ENCODE measurements around the gene ART5. TPM values are rescaled to one million over a fixed set of nuclear protein-coding genes. Genes with fewer than 3 reads are reported as not detected.

The ART5 gene
- total and polyA plus RNA-seq, 11 donors: 0.44 to 3.4 (median 1.2) TPM

- peak overlapping the region in 5 of 12 donors; percentile 7 to 52 (median 44) for H3K27ac ChIP-seq
- intact Hi-C loops (cut with DNase I): no loop called here
- H3K9me3 ChIP-seq: no peaks in the 10 kb centered on the region
- TF ChIP-seq CTCF (IDR thresholded peaks at IDR 0.05) (no peak), POLR2A (IDR thresholded peaks at IDR 0.05) (no peak)
- no peak for DNase-seq
- 95 to 99% (median 96%) methylated on average over 7 of the region's 7 CpGs for WGBS, 4 donors
- no peaks in the 10 kb centered on the region for H3K27me3 ChIP-seq
- no peak overlapping the region for H3K4me3 ChIP-seq
- peaks cover 0 to 26% (median 4%) of the 10 kb centered on the region in 12 donors for H3K4me1 ChIP-seq
- H3K36me3 ChIP-seq: peaks cover 0 to 94% (median 43%) of the 10 kb centered on the region in 9 donors
- no peak for ATAC-seq
Observed at GRCh38 chr11:3669128-3669527, 27.3 kb upstream of the ART5 start.

- no peak for TF ChIP-seq CTCF (IDR thresholded peaks at IDR 0.05)
- no peak for TF ChIP-seq POLR2A (IDR thresholded peaks at IDR 0.05)
- Histone ChIP-seq H3K27me3 (no peaks in the 10 kb centered on the region), H3K36me3 (peaks cover 0 to 77% (median 26%) of the 10 kb centered on the region in 9 donors), H3K27ac (no peak overlapping the region), H3K4me1 (peaks cover 0 to 26% (median 4%) of the 10 kb centered on the region in 12 donors), H3K9me3 (no peaks in the 10 kb centered on the region), H3K4me3 (no peak overlapping the region)
- intact Hi-C loops (cut with DNase I): no loop called here
- peak in 1 of 5 donors; percentile 63 for DNase-seq
- no peak for ATAC-seq
- WGBS, 4 donors: 97 to 98% (median 98%) methylated on average over 73 to 89 of the region's 89 CpGs
Observed at GRCh38 chr11:3667149-3668035, 25.6 kb upstream of the ART5 start.

GRCh38 chr11:3666023-3666530 lies 24.3 kb upstream of the ART5 start:
- H3K27me3 ChIP-seq: no peaks in the 10 kb centered on the region
- intact Hi-C loops (cut with DNase I): no loop called here
- H3K4me3 ChIP-seq: no peak overlapping the region
- WGBS, 4 donors: 87 to 95% (median 91%) methylated on average over 13 to 17 of the region's 17 CpGs
- TF ChIP-seq CTCF (IDR thresholded peaks at IDR 0.05) (no peak), POLR2A (IDR thresholded peaks at IDR 0.05) (no peak)
- peaks cover 0 to 64% (median 18%) of the 10 kb centered on the region in 9 donors for H3K36me3 ChIP-seq
- DNase-seq (no peak), ATAC-seq (no peak)
- peaks cover 0 to 19% (median 4%) of the 10 kb centered on the region in 12 donors for H3K4me1 ChIP-seq
- H3K9me3 ChIP-seq: no peaks in the 10 kb centered on the region
- no peak overlapping the region for H3K27ac ChIP-seq

- Histone ChIP-seq H3K36me3 (peaks cover 0 to 62% (median 18%) of the 10 kb centered on the region in 9 donors), H3K27me3 (no peaks in the 10 kb centered on the region), H3K27ac (no peak overlapping the region), H3K4me3 (no peak overlapping the region), H3K9me3 (no peaks in the 10 kb centered on the region), H3K4me1 (peaks cover 0 to 13% (median 4%) of the 10 kb centered on the region in 12 donors)
- intact Hi-C loops (cut with DNase I): no loop called here
- ATAC-seq: peak in 1 of 4 donors; percentile 8
- no peak for DNase-seq
- WGBS, 4 donors: 93 to 96% (median 95%) methylated on average over 6 of the region's 6 CpGs
- TF ChIP-seq CTCF (IDR thresholded peaks at IDR 0.05): no peak
- no peak for TF ChIP-seq POLR2A (IDR thresholded peaks at IDR 0.05)
Observed at GRCh38 chr11:3665336-3666022, 23.7 kb upstream of the ART5 start.

Measured in heart left ventricle (tissue), 16 donors.